NB4 (cell line): ENCODE data around the gene ZBTB12.

ENCODE experiments used
- MYC ChIP-seq: IDR thresholded peaks from 2 replicates; pipeline ENCODE4 v1.6.1; 2011; ENCODE audit warnings: low read depth, low read length
- POLR2A ChIP-seq: IDR thresholded peaks from 2 replicates; pipeline ENCODE4 v1.6.1; 2011; ENCODE audit warnings: mild to moderate bottlenecking; ENCODE audit not compliant: insufficient read length; ENCODE audit errors: extremely low read depth
- TF ChIP-seq, protein P1 (sequence below): IDR thresholded peaks from one replicate; pipeline ENCODE4 v1.5.1; 2012; ENCODE audit warnings: low read depth, low read length

DNA sequence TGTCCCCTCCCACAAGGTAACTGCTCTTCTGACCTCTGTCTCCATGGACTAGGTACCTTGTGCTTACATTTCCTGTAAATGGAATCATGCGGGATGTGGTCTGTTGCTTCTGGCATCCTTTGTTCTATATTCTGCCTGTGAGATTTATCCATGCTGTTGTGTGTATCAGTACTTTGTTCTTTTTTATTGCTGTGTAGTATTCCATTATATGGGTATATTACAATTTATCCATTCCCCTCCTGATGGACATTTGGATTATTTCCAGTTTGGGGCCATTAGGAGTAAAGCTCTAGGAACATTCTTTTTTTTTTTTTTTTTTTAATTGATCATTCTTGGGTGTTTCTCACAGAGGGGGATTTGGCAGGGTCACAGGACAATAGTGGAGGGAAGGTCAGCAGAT lies 29.1 kb upstream of the ZBTB12 start:
- TF ChIP-seq, protein P1, sequence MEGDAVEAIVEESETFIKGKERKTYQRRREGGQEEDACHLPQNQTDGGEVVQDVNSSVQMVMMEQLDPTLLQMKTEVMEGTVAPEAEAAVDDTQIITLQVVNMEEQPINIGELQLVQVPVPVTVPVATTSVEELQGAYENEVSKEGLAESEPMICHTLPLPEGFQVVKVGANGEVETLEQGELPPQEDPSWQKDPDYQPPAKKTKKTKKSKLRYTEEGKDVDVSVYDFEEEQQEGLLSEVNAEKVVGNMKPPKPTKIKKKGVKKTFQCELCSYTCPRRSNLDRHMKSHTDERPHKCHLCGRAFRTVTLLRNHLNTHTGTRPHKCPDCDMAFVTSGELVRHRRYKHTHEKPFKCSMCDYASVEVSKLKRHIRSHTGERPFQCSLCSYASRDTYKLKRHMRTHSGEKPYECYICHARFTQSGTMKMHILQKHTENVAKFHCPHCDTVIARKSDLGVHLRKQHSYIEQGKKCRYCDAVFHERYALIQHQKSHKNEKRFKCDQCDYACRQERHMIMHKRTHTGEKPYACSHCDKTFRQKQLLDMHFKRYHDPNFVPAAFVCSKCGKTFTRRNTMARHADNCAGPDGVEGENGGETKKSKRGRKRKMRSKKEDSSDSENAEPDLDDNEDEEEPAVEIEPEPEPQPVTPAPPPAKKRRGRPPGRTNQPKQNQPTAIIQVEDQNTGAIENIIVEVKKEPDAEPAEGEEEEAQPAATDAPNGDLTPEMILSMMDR: no peak
- TF ChIP-seq POLR2A: no peak
- no peak for TF ChIP-seq MYC
